Endothelial cell of umbilical vein (primary cell): Measurements from ENCODE around the gene PLB1. TPM values are rescaled to one million over a fixed set of nuclear protein-coding genes. Genes with fewer than 3 reads are reported as not detected.

Source experiments
- BruUV-seq: library from RNA; stranded (reverse); fragments of 400-500 nt; replicated peaks from 2 replicates; lab custom pipeline; 2021; lab: Mats Ljungman, UMichigan
- CTCF ChIA-PET: fragments of 300-600, 350-600 bp; sonication (Branson Sonifier 250); formaldehyde crosslinking; loops from one replicate; lab custom pipeline; 2021; ENCODE audit warnings: antibody characterized with exemption, inconsistent platforms; lab: Charles Lee
- POLR2A ChIA-PET: fragments of 300-600, 350-600 bp; sonication (Branson Sonifier 250); formaldehyde crosslinking; loops from one replicate; lab custom pipeline; 2021; ENCODE audit warnings: antibody characterized with exemption, inconsistent platforms; lab: Charles Lee
- DNase-seq: peaks from one replicate; pipeline ENCODE4 v3.0.0-alpha.2; 2011; ENCODE audit warnings: low read depth, low spot score
- FAIRE-seq: peaks from 2 replicates; lab custom pipeline; 2011; peaks lifted over from hg19 to GRCh38; lab: Jason Lieb, UNC
- H2AFZ ChIP-seq: 2 replicates; pipeline ENCODE4 v1.6.0; 2012; ENCODE audit warnings: low read depth, low read length, control low read depth, inconsistent platforms
- H3K27ac ChIP-seq: 2 replicates; pipeline ENCODE4 v1.5.1; 2011; ENCODE audit warnings: low read depth, mild to moderate bottlenecking, control low read depth, low read length, moderate library complexity; ENCODE audit not compliant: insufficient read depth
- H3K27me3 ChIP-seq, 2 experiments: 2 replicates each; pipeline versions ENCODE4 v1.6.0 to v1.6.1; 2011; ENCODE audit warnings: low read length in 2 of 2, mixed read lengths in 1 of 2; ENCODE audit not compliant: control insufficient read depth in 2 of 2, insufficient read depth in 2 of 2
- H3K36me3 ChIP-seq, 2 experiments: 2 replicates in 1 of 2; 3 replicates in 1 of 2; pipeline ENCODE4 v1.5.1; 2011; ENCODE audit warnings: low read length in 2 of 2, mild to moderate bottlenecking in 1 of 2, moderate library complexity in 1 of 2; ENCODE audit not compliant: control insufficient read depth in 2 of 2, insufficient read depth in 2 of 2; ENCODE audit errors: extremely low read depth in 1 of 2
- H3K4me1 ChIP-seq: 3 replicates; pipeline ENCODE4 v1.5.1; 2011; ENCODE audit warnings: mild to moderate bottlenecking, low read length; ENCODE audit not compliant: control insufficient read depth, insufficient read depth; ENCODE audit errors: extremely low read depth
- H3K4me2 ChIP-seq: 2 replicates; pipeline ENCODE4 v1.6.1; 2011; ENCODE audit warnings: low read length, control low read depth, mixed read lengths; ENCODE audit not compliant: insufficient read depth
- H3K4me3 ChIP-seq, 3 experiments: fragments of 200-600 bp in 1 of 3; sonication (generic), shearing (Covaris generic) in 1 of 3; replicated peaks in 1 of 3; 2 replicates each; pipeline ENCODE4 v1.5.1; 2011 to 2016; ENCODE audit warnings: control low read depth in 3 of 3, low read length in 3 of 3, mild to moderate bottlenecking in 2 of 3, inconsistent platforms in 1 of 3, low read depth in 1 of 3, moderate library complexity in 1 of 3; ENCODE audit not compliant: insufficient read depth in 1 of 3
- H3K79me2 ChIP-seq: 2 replicates; pipeline ENCODE4 v1.6.0; 2012; ENCODE audit warnings: low read length, inconsistent platforms; ENCODE audit not compliant: control insufficient read depth, insufficient read depth
- H3K9ac ChIP-seq: replicated peaks from 2 replicates; pipeline ENCODE3; 2011; ENCODE audit warnings: low read length, control low read depth; ENCODE audit not compliant: insufficient read depth; ENCODE audit errors: extremely low read depth
- H3K9me1 ChIP-seq: replicated peaks from 3 replicates; pipeline ENCODE4 v1.6.0; 2011; ENCODE audit warnings: mild to moderate bottlenecking, low read length; ENCODE audit not compliant: control insufficient read depth, insufficient read depth; ENCODE audit errors: extremely low read depth
- H3K9me3 ChIP-seq: replicated peaks from 2 replicates; pipeline ENCODE4 v1.5.1; 2012; ENCODE audit warnings: low read length, inconsistent platforms; ENCODE audit not compliant: control insufficient read depth, insufficient read depth
- H4K20me1 ChIP-seq: replicated peaks from 2 replicates; pipeline ENCODE3; 2011; ENCODE audit warnings: mild to moderate bottlenecking, low read length; ENCODE audit not compliant: control insufficient read depth, insufficient read depth; ENCODE audit errors: extremely low read depth
- EZH2 ChIP-seq: IDR thresholded peaks from 2 replicates; pipeline ENCODE4 v1.6.1; 2012; ENCODE audit warnings: borderline replicate concordance, low read depth, mild to moderate bottlenecking, moderate library complexity, low read length, inconsistent platforms; ENCODE audit not compliant: severe bottlenecking
- FOS ChIP-seq: IDR thresholded peaks from 2 replicates; pipeline ENCODE4 v1.6.1; 2011; ENCODE audit warnings: mild to moderate bottlenecking, low read length, moderate library complexity, borderline replicate concordance; ENCODE audit not compliant: insufficient read depth
- GATA2 ChIP-seq: IDR thresholded peaks from 2 replicates; pipeline ENCODE4 v1.7.0; 2011; ENCODE audit warnings: low read depth, mild to moderate bottlenecking, moderate library complexity, mixed read lengths, low read length; ENCODE audit not compliant: insufficient read length, insufficient read depth
- JUN ChIP-seq: IDR thresholded peaks from 2 replicates; pipeline ENCODE4 v1.6.1; 2011; ENCODE audit warnings: borderline replicate concordance, low read depth; ENCODE audit not compliant: insufficient read length, insufficient read depth
- MAX ChIP-seq: IDR thresholded peaks from 2 replicates; pipeline ENCODE4 v1.6.1; 2011; ENCODE audit not compliant: insufficient read depth, insufficient read length
- MYC ChIP-seq: IDR thresholded peaks from one replicate; pipeline ENCODE4 v1.6.1; 2011; ENCODE audit warnings: mild to moderate bottlenecking, low read depth, low read length
- POLR2A ChIP-seq: IDR thresholded peaks from 2 replicates; pipeline ENCODE4 v1.6.1; 2012; ENCODE audit warnings: low read depth, mild to moderate bottlenecking, control low read depth, low read length
- POLR2AphosphoS5 ChIP-seq: IDR thresholded peaks from 2 replicates; pipeline ENCODE4 v1.6.1; 2012; ENCODE audit warnings: low read depth, mild to moderate bottlenecking, control low read depth, low read length, moderate library complexity; ENCODE audit not compliant: insufficient read depth
- dilution Hi-C: fragments of 300-500 bp; cut with MboI; formaldehyde crosslinking; loops from one replicate; pipeline ENCODE4 v1.15.0; 2019; ENCODE audit warnings: low sequenced_read_pairs; ENCODE audit not compliant: extremely low pct_ligation_motif_present
- intact Hi-C: fragments of 100-400 bp; cut with micrococcal nuclease; formaldehyde crosslinking; loops from one replicate; pipeline ENCODE4 v1.10.0; 2022
- polyA plus RNA-seq, 4 experiments: library from polyadenylated mRNA; depleted of rRNA in 3 of 4; stranded (reverse) in 3 of 4; unstranded in 1 of 4; fragments of >200 nt; gene quantifications; 2 replicates each; pipeline versions ENCODE4 v1.2.1 to v1.2.3, GENCODE V29; 2011 to 2012; ENCODE audit warnings: missing spikeins in 1 of 4
- total RNA-seq: library from RNA; stranded (reverse); gene quantifications from 2 replicates; pipeline ENCODE4 v1.2.3, GENCODE V29; 2021
- TF ChIP-seq, protein P1 (sequence below), 2 donors: IDR thresholded peaks; 1 replicate in 1 of 2; 2 replicates in 1 of 2; pipeline ENCODE4 v1.5.1; 2011; ENCODE audit warnings: low read length in 2 of 2, mild to moderate bottlenecking in 2 of 2, moderate library complexity in 2 of 2, control low read depth in 1 of 2, inconsistent platforms in 1 of 2, low read depth in 1 of 2; ENCODE audit not compliant: insufficient read depth in 1 of 2; ENCODE audit errors: extremely low read depth in 1 of 2

Gene PLB1
- total and polyA plus RNA-seq, 2 donors (not counting 3 experiments of a cell fraction or from before 2014, with no cell fraction given), result 0.75 to 0.80 TPM

DNA sequence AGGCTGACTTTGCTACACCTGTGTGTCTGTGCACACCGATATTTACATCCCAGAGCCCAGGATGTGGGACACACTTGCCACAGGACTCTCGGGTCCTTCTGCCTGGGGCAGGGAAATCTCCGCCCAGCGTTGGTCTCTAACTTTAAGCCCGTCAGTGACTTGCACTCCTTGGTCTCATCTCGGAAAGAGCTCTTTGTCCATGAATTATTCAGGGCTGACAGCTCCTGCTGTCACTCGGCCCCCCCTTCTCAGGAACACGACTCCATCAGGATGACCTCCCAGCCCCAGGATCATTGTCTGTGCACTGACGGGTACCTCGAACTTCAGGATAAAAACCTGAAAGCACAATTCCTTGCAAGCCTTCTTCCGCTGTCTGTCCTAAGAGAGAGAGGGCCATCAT is 26.6 kb downstream of the PLB1 start:
- Histone ChIP-seq H3K4me1 (no peaks in the 10 kb centered on the region), H3K27me3 (peaks cover 22 to 43% of the 10 kb centered on the region in 2 experiments), H3K4me2 (no peak overlapping the region), H3K27ac (no peak overlapping the region), H3K9ac (no peak overlapping the region), H2AFZ (no peak overlapping the region), H3K4me3 (no peak overlapping the region), H3K79me2 (no peaks in the 10 kb centered on the region), H4K20me1 (no peaks in the 10 kb centered on the region), H3K9me1 (no peaks in the 10 kb centered on the region), H3K9me3 (no peaks in the 10 kb centered on the region), H3K36me3 (no peaks in the 10 kb centered on the region)
- ChIA-PET CTCF (interaction anchor here (0.6 kb wide), 1 partner anchor 37 kb away, joined by 3 read pairs; no protein-coding TSS in a partner anchor), POLR2A (no interaction called here)
- BruUV-seq, result no TSS peak
- dilution Hi-C loops, result no loop called here
- TF ChIP-seq FOS (no peak), MAX (no peak), JUN (no peak), GATA2 (no peak), POLR2AphosphoS5 (no peak), POLR2A (no peak), MYC (no peak), EZH2 (no peak)
- TF ChIP-seq, protein P1, sequence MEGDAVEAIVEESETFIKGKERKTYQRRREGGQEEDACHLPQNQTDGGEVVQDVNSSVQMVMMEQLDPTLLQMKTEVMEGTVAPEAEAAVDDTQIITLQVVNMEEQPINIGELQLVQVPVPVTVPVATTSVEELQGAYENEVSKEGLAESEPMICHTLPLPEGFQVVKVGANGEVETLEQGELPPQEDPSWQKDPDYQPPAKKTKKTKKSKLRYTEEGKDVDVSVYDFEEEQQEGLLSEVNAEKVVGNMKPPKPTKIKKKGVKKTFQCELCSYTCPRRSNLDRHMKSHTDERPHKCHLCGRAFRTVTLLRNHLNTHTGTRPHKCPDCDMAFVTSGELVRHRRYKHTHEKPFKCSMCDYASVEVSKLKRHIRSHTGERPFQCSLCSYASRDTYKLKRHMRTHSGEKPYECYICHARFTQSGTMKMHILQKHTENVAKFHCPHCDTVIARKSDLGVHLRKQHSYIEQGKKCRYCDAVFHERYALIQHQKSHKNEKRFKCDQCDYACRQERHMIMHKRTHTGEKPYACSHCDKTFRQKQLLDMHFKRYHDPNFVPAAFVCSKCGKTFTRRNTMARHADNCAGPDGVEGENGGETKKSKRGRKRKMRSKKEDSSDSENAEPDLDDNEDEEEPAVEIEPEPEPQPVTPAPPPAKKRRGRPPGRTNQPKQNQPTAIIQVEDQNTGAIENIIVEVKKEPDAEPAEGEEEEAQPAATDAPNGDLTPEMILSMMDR (IDR thresholded peaks at IDR 0.05; ENCODE audit: extremely low read depth in 1 of 2, insufficient read depth in 1 of 2, low read depth in 1 of 2, low read length in 2 of 2), result no peak
- DNase-seq (no peak), FAIRE-seq (no peak)
- intact Hi-C loops, result no loop called here
